GM21381 (cell line): Measurements from ENCODE around the gene VIPR2.
"Not testable (repeated sequence)": the region's sequence is repeated elsewhere in the genome, so short reads cannot be mapped to it uniquely, and the experiment has no call there.

ENCODE experiments used
- ATAC-seq: cut with Tn5 transposase; IDR thresholded peaks from one replicate; pipeline ENCODE4 v1.9.1; 2021; ENCODE audit warnings: mild to moderate bottlenecking, moderate library complexity; ENCODE audit not compliant: unreplicated experiment

Gene VIPR2

GRCh38 chr7:159105832-159106811, 38.5 kb downstream of the VIPR2 start:
- no peak for ATAC-seq

- no peak for ATAC-seq
Observed at GRCh38 chr7:159105066-159105780, 39.4 kb downstream of the VIPR2 start.

- no peak for ATAC-seq
Observed at GRCh38 chr7:159104188-159104920, 40.3 kb downstream of the VIPR2 start.

GRCh38 chr7:159103382-159104187, 41.1 kb downstream of the VIPR2 start:
- no peak for ATAC-seq

GRCh38 chr7:159102681-159103381, 41.8 kb downstream of the VIPR2 start:
- no peak for ATAC-seq

GRCh38 chr7:159101661-159102091, 43.0 kb downstream of the VIPR2 start:
- ATAC-seq: not testable (repeated sequence)

- ATAC-seq: not testable (repeated sequence)
Observed at GRCh38 chr7:159101083-159101395, 43.6 kb downstream of the VIPR2 start.

- ATAC-seq: not testable (repeated sequence)
Observed at GRCh38 chr7:159100281-159101082, 44.2 kb downstream of the VIPR2 start.

- no peak for ATAC-seq
Observed at GRCh38 chr7:159099711-159100231, 44.9 kb downstream of the VIPR2 start.

- ATAC-seq: no peak
Observed at GRCh38 chr7:159098811-159099655, 45.6 kb downstream of the VIPR2 start.

- no peak for ATAC-seq
Observed at GRCh38 chr7:159098424-159098786, 46.3 kb downstream of the VIPR2 start.

- ATAC-seq: no peak
Observed at GRCh38 chr7:159097661-159098423, 46.8 kb downstream of the VIPR2 start.

GRCh38 chr7:159096736-159097581, 47.7 kb downstream of the VIPR2 start:
- ATAC-seq: no peak

- ATAC-seq: no peak
Observed at GRCh38 chr7:159095979-159096411, 48.7 kb downstream of the VIPR2 start.

GRCh38 chr7:159094919-159095915, 49.5 kb downstream of the VIPR2 start:
- ATAC-seq: no peak
